ENCODE measurements around the gene MUC5B.
"Not testable (repeated sequence)": the region's sequence is repeated elsewhere in the genome, so short reads cannot be mapped to it uniquely, and the experiment has no call there.

MUC5B gene

GRCh38 chr11:1208394-1209261 is 14.2 kb upstream of the MUC5B start:
- no peak for DNase-seq (ENCODE audit: low spot score)
- in situ Hi-C loops (cut with MboI; ENCODE audit: low sequenced_read_pairs, unreplicated experiment) = no loop called here
- TF ChIP-seq, protein P1, sequence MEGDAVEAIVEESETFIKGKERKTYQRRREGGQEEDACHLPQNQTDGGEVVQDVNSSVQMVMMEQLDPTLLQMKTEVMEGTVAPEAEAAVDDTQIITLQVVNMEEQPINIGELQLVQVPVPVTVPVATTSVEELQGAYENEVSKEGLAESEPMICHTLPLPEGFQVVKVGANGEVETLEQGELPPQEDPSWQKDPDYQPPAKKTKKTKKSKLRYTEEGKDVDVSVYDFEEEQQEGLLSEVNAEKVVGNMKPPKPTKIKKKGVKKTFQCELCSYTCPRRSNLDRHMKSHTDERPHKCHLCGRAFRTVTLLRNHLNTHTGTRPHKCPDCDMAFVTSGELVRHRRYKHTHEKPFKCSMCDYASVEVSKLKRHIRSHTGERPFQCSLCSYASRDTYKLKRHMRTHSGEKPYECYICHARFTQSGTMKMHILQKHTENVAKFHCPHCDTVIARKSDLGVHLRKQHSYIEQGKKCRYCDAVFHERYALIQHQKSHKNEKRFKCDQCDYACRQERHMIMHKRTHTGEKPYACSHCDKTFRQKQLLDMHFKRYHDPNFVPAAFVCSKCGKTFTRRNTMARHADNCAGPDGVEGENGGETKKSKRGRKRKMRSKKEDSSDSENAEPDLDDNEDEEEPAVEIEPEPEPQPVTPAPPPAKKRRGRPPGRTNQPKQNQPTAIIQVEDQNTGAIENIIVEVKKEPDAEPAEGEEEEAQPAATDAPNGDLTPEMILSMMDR (IDR thresholded peaks at IDR 0.05; ENCODE audit: borderline replicate concordance, control extremely low read depth, extremely low read depth, insufficient read depth, missing control alignments) = no peak

- in situ Hi-C loops (cut with MboI; ENCODE audit: low sequenced_read_pairs, unreplicated experiment) = no loop called here
- TF ChIP-seq, protein P1 (IDR thresholded peaks at IDR 0.05; ENCODE audit: borderline replicate concordance, control extremely low read depth, extremely low read depth, insufficient read depth, missing control alignments) = no peak
- DNase-seq (ENCODE audit: low spot score) = no peak
Observed at GRCh38 chr11:1209371-1210057, 13.4 kb upstream of the MUC5B start.

DNA sequence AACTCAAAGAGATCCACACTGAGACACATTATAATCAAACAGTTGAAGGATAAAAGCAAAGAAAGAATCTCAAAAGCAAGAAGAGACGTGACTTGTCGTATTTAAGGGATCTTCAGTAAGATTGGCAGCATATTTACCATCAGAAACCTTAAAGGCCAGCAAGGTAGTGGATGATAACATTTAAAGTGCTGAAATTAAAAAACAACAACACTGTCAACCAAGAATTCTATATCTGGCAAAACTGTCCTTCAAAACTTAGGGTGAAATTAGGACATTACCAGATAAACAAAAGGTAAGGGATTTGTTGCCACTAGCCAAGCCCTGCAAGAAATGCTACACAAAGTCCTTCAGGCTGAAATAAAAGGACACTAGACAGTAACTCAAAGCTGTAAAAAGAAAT is 11.0 kb upstream of the MUC5B start:
- TF ChIP-seq, protein P1 (IDR thresholded peaks at IDR 0.05; ENCODE audit: borderline replicate concordance, control extremely low read depth, extremely low read depth, insufficient read depth, missing control alignments) = no peak
- no peak for DNase-seq (ENCODE audit: low spot score)
- in situ Hi-C loops (cut with MboI; ENCODE audit: low sequenced_read_pairs, unreplicated experiment) = no loop called here

DNA sequence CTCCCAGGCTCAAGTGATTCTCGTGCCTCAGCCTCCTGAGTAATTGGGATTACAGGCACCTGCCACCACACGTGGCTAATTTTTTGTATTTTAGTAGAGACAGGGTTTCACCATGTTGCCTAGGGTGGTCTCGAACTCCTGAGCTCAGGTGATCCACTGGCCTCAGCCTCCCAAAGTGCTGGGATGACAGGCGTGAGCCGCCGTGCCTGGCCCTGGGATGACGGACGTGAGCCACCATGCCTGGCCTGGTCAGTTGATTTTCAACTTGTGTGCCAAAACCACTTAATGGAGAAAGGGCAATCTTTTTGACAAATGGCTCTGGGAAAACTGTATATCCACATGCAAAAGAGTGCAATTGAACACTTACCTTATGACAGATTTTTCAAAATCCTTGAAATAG is 7.0 kb upstream of the MUC5B start:
- in situ Hi-C loops (cut with MboI; ENCODE audit: low sequenced_read_pairs, unreplicated experiment); DNase-seq (ENCODE audit: low spot score): not testable (repeated sequence)

DNA sequence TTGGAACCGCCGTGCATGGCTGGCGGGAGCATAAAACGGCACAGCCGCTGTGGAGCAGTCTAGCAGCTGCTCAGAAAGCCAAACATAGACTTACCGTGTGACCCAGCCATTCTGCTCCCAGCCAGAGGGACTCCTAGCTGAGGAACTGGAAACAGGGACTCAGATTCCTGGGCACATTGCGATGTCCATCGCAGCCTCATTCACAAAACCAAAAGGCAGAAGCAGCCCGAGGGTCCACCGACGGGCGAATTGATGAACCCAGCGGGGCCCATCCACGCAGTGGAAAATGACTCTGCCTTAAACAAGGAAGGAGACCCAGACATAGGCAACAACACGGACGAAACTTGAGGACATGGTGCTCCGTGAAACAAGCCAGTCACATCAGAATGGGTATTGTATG is 5.7 kb upstream of the MUC5B start:
- DNase-seq (ENCODE audit: low spot score) = no peak
- TF ChIP-seq, protein P1 (IDR thresholded peaks at IDR 0.05; ENCODE audit: borderline replicate concordance, control extremely low read depth, extremely low read depth, insufficient read depth, missing control alignments) = no peak
- in situ Hi-C loops (cut with MboI; ENCODE audit: low sequenced_read_pairs, unreplicated experiment) = no loop called here

DNA sequence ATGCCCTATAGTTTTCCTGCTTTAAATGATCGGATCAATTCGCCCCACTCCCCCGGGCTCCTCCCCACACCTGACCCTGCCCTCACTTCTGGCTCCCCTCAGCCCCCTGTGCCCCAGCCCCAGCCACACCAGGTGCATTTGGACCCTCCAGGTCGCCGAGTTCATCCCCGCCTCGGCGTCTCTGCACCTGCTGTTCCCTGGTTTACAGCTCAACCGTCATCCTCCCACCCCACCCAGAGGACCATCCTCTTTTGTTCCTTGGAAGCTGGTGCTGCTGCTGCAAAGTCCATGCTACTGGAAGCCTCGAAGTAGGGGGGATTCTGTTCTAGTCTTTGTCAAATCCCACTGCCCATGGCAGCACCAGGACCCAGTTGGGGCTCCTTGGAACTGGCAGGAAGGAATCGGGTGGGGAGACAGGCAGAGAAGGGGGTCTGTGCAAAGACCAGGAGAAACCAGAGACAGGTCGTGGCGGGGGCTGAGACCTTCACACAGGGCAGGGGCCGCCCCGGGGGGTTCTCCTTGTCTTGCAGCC is 4.5 kb upstream of the MUC5B start:
- DNase-seq (ENCODE audit: low spot score) = no peak
- in situ Hi-C loops (cut with MboI; ENCODE audit: low sequenced_read_pairs, unreplicated experiment) = no loop called here
- TF ChIP-seq, protein P1 (IDR thresholded peaks at IDR 0.05; ENCODE audit: borderline replicate concordance, control extremely low read depth, extremely low read depth, insufficient read depth, missing control alignments) = no peak

Data from GM13976 (cell line).